ENCODE data around the gene SOCS3. TPM values are rescaled to one million over a fixed set of nuclear protein-coding genes. Genes with fewer than 3 reads are reported as not detected.

The SOCS3 gene
- total RNA-seq, 2 donors from 2014 or later: 10.6 to 59.6 TPM

DNA sequence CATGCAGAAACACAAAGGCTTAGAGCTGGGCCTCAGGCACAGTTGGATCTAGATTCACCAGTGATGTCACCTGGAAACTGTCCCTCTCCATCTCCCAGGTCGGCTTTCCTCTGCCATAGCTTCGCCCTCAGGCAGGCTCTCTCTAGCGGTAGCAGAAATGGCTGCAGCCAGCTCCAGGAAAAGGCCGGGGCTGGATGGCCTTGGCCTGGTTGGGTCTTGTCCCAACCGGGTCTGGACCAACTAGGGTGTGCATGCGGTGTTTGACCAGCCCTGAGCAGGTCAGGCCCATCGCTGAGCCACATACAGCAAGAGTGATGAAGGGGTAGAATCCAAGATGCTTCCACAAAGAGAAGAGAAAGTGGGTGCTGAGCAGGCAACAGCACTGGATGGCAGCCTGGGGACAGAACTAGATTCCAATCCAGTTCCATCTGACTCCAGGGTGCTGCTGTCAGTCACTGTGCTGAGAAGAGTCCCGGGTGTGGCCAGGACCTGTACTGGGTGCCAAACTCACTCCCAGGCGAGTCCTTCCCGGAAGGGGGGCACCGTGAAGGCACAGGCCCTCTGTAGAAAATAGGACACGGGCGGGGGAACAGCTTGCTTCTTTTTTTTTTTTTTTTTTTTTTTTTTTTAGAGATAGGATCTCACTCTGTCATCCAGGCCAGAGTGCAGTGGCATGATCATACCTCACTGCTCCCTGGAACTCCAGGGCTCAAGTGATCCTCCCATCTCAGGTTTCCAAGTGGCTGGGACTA is 51.8 kb downstream of the SOCS3 start:
- H3K27me3 ChIP-seq (replicated peaks; ENCODE audit: insufficient read depth): no peaks in the 10 kb centered on the region
- no peak overlapping the region for H3K4me3 ChIP-seq
- TF ChIP-seq POLR2A (IDR thresholded peaks at IDR 0.05) (no peak), POLR2AphosphoS5 (IDR thresholded peaks at IDR 0.05) (no peak)
- TF ChIP-seq, protein P1, sequence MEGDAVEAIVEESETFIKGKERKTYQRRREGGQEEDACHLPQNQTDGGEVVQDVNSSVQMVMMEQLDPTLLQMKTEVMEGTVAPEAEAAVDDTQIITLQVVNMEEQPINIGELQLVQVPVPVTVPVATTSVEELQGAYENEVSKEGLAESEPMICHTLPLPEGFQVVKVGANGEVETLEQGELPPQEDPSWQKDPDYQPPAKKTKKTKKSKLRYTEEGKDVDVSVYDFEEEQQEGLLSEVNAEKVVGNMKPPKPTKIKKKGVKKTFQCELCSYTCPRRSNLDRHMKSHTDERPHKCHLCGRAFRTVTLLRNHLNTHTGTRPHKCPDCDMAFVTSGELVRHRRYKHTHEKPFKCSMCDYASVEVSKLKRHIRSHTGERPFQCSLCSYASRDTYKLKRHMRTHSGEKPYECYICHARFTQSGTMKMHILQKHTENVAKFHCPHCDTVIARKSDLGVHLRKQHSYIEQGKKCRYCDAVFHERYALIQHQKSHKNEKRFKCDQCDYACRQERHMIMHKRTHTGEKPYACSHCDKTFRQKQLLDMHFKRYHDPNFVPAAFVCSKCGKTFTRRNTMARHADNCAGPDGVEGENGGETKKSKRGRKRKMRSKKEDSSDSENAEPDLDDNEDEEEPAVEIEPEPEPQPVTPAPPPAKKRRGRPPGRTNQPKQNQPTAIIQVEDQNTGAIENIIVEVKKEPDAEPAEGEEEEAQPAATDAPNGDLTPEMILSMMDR (IDR thresholded peaks at IDR 0.05): no peak
- DNase-seq (ENCODE audit: low spot score): no peak
- intact Hi-C loops (cut with DNase I): no loop called here
- H3K36me3 ChIP-seq: no peaks in the 10 kb centered on the region
- H3K27ac ChIP-seq: no peak overlapping the region
- no peaks in the 10 kb centered on the region for H3K4me1 ChIP-seq (replicated peaks)
- 71% methylated on average over 13 of the region's 13 CpGs for WGBS
- H3K9me3 ChIP-seq: no peaks in the 10 kb centered on the region

DNA sequence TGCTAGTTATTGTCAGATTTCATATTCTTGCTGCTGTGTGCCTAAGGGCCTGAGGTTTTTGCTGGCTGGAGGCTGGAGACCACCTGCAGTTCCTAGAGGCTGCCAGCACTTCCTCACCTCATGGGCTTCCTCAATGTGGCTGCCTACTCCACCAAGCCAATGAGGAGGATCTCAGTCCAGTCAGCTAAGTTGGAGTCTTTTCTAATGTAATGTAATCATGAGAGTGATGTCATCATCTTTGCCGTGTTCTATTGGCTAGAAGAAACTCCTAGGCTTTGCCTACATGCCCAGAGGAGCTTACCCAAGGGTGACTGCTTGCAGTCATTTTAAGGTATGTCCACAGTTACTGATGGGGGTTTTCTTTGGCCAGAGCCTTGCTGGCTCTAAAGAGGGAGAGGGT is 53.0 kb downstream of the SOCS3 start:
- no peak overlapping the region for H3K4me3 ChIP-seq
- 88% methylated on average over 1 of the region's 1 CpG for WGBS
- no peaks in the 10 kb centered on the region for H3K36me3 ChIP-seq
- no peaks in the 10 kb centered on the region for H3K9me3 ChIP-seq
- no peaks in the 10 kb centered on the region for H3K4me1 ChIP-seq (replicated peaks)
- DNase-seq (ENCODE audit: low spot score): no peak
- no peaks in the 10 kb centered on the region for H3K27me3 ChIP-seq (replicated peaks; ENCODE audit: insufficient read depth)
- TF ChIP-seq POLR2AphosphoS5 (IDR thresholded peaks at IDR 0.05) (no peak), POLR2A (IDR thresholded peaks at IDR 0.05) (no peak)
- TF ChIP-seq, protein P1 (IDR thresholded peaks at IDR 0.05): no peak
- no peak overlapping the region for H3K27ac ChIP-seq
- intact Hi-C loops (cut with DNase I): no loop called here

Small RNA genes within 50 kb of the gene (small RNA-seq; reads per million reads assigned to genes)
- gene RF00415: 0 reads per million in 2 donors
- 0 reads per million in 2 donors for gene RN7SL236P

Other genes starting within 250 kb of the SOCS3 start
- gene TMC6, start 231.3 kb downstream of the SOCS3 start, total RNA-seq: 10 to 100 TPM; 36.1 to 65.2 TPM
- 1 to 10 TPM; 1.2 to 3.3 TPM for gene TMC8, start 229.3 kb downstream of the SOCS3 start, total RNA-seq
- not detected for gene C17orf99, start 213.7 kb downstream of the SOCS3 start, total RNA-seq
- 100 to 1,000 TPM; 133 to 284 TPM for gene SYNGR2, start 191.5 kb downstream of the SOCS3 start, total RNA-seq
- gene TK1, start 173.0 kb downstream of the SOCS3 start, total RNA-seq: 10 to 100 TPM; 10.8 to 11.2 TPM
- gene AFMID, start 172.7 kb downstream of the SOCS3 start, total RNA-seq: 100 to 1,000 TPM; 116 to 122 TPM
- 1 to 10 TPM; 4.6 to 7.0 TPM for gene BIRC5, start 145.8 kb downstream of the SOCS3 start, total RNA-seq
- not detected for gene TMEM235, start 128.4 kb downstream of the SOCS3 start, total RNA-seq
- gene PGS1, start 18.6 kb upstream of the SOCS3 start, total RNA-seq: 10 to 100 TPM; 29.2 to 57.4 TPM
- gene DNAH17, start 217.3 kb upstream of the SOCS3 start, total RNA-seq: 1 to 10 TPM in 1 of 2 donors, under 1 TPM in 1; 0.87 to 6.9 TPM

Data from prostate gland (tissue), 2 donors.